HG03039 (cell line): ENCODE results near the gene ABCC3.

Experiments
- ATAC-seq: cut with Tn5 transposase; IDR thresholded peaks from one replicate; pipeline ENCODE4 v1.9.1; 2021; ENCODE audit warnings: mild to moderate bottlenecking, moderate library complexity; ENCODE audit not compliant: unreplicated experiment

ABCC3 gene

GRCh38 chr17:50634224-50634914 is at the start of gene ABCC3:
Gene ABCC3, plus strand, starts transcription at chr17:50634881. Its CDS starts 56 bp downstream, at chr17:50634937.
- ATAC-seq = no peak

GRCh38 chr17:50585346-50585745 is 49.3 kb upstream of the ABCC3 start:
- ATAC-seq = no peak

- no peak for ATAC-seq
Observed at GRCh38 chr17:50585891-50586290, 48.8 kb upstream of the ABCC3 start.

- no peak for ATAC-seq
Observed at GRCh38 chr17:50586421-50587247, 48.0 kb upstream of the ABCC3 start.

GRCh38 chr17:50587571-50587970 is 47.1 kb upstream of the ABCC3 start:
- no peak for ATAC-seq

- no peak for ATAC-seq
Observed at GRCh38 chr17:50588391-50589049, 46.2 kb upstream of the ABCC3 start.

GRCh38 chr17:50589095-50589705 is 45.5 kb upstream of the ABCC3 start:
- no peak for ATAC-seq

GRCh38 chr17:50590946-50591737 is 43.5 kb upstream of the ABCC3 start:
- ATAC-seq = no peak

- ATAC-seq = no peak
Observed at GRCh38 chr17:50593321-50593720, 41.4 kb upstream of the ABCC3 start.

GRCh38 chr17:50594128-50594823 is 40.4 kb upstream of the ABCC3 start:
- ATAC-seq = no peak

- no peak for ATAC-seq
Observed at GRCh38 chr17:50594892-50595291, 39.8 kb upstream of the ABCC3 start.

- no peak for ATAC-seq
Observed at GRCh38 chr17:50596191-50597037, 38.3 kb upstream of the ABCC3 start.

- ATAC-seq = no peak
Observed at GRCh38 chr17:50598487-50598886, 36.2 kb upstream of the ABCC3 start.

GRCh38 chr17:50599606-50600005 is 35.1 kb upstream of the ABCC3 start:
- ATAC-seq = no peak

- no peak for ATAC-seq
Observed at GRCh38 chr17:50601823-50602375, 32.8 kb upstream of the ABCC3 start.

GRCh38 chr17:50602836-50603235 is 31.8 kb upstream of the ABCC3 start:
- no peak for ATAC-seq

GRCh38 chr17:50603340-50603739 is 31.3 kb upstream of the ABCC3 start:
- no peak for ATAC-seq

- ATAC-seq = no peak
Observed at GRCh38 chr17:50604513-50604912, 30.2 kb upstream of the ABCC3 start.

GRCh38 chr17:50605429-50605828 is 29.3 kb upstream of the ABCC3 start:
- ATAC-seq = no peak
